Midbrain (tissue), 1 donor: ENCODE results near the gene MPPE1.
"Not testable (repeated sequence)": the region's sequence is repeated elsewhere in the genome, so short reads cannot be mapped to it uniquely, and the experiment has no call there.

Experiments used
- DNase-seq: peaks from one replicate; lab custom pipeline; 2025; lab: John Stamatoyannopoulos, UW

MPPE1 gene

DNA sequence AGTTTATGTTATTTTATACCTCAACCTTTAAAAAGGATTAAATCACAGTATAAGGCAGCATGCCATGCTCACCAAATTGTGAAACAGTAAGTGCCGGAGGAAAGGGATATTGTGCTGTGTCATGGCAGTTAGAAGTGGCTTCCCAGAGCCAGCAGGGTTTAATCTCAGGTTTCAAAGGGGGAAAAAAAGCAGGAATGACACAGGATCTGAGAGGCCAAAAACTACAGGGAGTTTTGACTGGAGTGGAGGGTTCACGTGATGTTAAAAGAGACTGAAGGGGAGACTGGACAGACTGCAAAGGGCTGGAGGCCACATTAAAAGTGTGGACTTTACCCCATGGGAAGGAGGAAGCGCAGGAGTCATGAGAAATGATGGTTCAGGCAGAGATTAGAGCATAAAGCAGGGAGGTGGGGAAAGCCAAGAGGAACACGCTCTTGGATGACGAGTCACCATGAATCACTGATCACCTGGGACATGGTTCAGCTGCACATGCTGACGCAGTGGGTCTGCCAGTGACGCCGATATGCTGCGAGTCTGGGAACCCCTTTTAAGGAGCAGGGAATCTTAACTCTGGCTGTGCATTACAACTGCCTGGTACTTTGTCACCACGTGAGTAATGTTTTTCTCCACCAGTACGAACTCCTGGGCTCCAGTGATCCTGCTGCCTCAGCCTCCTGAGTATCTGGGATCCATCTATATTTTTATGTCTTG is 50.8 kb downstream of the MPPE1 start:
- no peak for DNase-seq

DNA sequence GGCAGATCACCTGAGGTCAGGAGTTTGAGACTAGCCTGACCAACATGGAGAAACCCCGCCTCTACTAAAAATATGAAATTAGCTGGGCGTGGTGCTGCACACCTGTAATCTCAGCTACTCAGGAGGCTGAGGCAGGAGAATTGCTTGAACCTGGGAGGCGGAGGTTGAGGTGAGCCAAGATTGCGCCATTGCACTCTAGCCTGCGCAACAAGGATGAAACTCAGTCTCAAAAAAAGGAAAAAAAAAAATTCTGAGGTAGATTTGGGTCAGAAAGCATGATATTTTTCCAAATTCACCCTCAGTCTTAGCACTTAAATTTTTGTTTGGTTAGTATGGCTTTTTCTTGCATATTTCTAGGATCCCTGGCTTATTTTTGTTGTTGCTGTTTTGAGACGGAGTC is 53.6 kb downstream of the MPPE1 start:
- DNase-seq: not testable (repeated sequence)

DNA sequence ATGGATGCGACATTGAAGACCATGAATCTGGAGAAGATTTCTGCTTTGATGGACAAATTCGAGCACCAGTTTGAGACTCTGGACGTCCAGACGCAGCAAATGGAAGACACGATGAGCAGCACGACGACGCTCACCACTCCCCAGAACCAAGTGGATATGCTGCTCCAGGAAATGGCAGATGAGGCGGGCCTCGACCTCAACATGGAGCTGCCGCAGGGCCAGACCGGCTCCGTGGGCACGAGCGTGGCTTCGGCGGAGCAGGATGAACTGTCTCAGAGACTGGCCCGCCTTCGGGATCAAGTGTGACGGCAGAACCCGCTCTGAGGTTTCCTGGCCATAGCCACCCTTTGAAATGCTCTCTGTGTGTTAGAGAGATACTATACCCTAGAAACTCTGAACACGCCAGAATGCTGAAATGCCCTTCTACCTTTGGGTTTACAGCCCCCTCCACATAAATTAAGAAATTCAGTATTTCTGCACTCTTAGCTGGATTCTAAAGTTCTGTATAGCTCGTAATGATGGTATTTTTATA is 56.2 kb downstream of the MPPE1 start:
- no peak for DNase-seq

DNA sequence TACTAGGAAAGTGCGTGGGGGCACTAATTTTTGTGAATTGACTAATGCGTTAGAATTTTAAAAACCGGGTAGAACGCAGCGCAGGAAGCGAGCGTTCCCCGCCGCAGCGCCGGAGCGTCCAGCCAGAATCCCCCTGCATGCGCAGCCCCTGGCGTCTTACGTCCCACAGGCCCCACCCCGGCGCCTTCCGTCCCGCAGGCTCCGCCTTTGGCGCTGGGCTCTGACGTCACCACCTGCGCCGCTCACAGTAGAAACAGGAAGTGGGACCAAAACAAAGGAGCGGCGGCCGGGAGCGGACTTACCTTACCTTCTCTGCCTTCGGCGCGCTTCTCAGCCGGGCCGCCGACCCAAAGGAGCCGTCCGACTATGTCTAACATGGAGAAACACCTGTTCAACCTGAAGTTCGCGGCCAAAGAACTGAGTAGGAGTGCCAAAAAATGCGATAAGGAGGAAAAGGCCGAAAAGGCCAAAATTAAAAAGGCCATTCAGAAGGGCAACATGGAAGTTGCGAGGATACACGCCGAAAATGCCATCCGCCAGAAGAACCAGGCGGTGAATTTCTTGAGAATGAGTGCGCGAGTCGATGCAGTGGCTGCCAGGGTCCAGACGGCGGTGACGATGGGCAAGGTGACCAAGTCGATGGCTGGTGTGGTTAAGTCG is 56.8 kb downstream of the MPPE1 start, which contains the start of gene CHMP1B:
Gene CHMP1B (plus strand): TSS at position 268 of the 660 bp plus-strand sequence. CDS start 99 bp downstream, at position 367.
- peak; percentile 97 for DNase-seq

DNA sequence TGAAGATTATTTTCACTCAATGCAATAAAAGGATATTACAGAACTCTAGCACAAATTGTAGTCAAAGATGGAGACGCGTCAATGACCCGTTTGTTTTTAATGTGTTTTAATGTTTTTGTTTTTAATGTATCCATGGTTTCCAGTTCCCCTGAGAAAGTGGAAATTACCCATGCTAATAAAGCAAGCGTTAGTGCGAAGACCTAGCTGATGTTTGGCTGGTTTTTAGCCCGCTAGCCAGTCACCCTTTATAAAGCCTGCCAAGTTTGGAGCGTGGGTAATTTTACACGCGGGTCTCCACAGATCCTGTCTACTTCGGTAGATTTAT is 57.3 kb downstream of the MPPE1 start:
- DNase-seq: no peak

DNA sequence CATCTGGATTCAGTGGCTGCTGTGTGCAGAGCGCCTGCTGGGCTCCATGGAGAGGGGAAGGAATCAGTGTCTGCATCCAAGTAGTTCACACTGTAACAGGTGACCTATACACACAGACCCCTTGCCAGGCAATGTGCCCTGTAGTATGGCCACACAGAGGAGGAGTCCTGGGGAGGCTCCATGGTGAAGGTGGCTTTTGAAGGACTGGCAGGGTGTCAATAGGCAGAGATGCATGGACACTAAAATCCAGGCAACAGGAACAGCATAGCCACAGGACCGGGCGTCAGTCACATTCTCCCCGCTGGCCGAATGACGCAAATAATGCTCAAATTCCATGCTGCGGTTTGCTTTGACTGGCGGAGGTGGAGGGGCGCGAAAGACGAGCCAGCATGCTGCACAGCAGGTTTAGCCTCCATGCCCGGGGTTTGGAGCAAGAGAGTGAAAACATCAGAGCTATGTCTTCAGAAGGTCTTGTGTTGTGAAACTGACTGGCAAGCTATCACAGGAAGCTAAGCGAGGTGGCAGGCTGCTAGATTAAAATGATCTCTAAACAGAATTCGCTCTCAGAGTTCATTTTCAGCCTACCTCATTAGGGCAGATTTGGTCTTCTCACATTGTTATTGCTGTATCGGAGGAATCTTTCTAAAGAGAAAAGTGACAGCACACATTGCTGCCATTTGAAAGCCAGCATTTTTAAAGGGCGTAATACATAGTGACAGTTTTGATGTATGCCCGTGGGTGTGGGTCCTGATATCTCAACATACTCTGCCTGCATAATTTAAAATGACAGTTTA is 58.1 kb downstream of the MPPE1 start:
- peak; percentile 63 for DNase-seq

DNA sequence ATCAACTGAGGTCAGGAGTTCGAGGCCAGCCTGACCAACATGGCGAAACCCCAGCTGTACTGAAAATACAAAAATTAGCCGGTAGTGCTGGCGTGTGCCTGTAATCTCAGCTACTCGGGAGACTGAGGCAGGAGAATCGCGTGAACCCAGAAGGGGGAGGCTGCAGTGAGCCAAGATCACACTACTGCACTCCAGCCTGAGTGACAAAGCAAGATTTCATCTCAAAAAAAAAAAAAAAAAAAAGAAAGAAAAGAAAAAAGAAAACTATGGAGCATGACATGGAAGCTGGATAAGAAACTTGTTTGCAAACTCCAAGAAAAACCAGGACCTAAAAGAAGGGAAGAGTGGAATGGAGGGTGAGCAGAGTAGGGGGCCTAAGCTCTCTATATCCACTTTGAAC is 58.8 kb downstream of the MPPE1 start:
- DNase-seq: no peak

DNA sequence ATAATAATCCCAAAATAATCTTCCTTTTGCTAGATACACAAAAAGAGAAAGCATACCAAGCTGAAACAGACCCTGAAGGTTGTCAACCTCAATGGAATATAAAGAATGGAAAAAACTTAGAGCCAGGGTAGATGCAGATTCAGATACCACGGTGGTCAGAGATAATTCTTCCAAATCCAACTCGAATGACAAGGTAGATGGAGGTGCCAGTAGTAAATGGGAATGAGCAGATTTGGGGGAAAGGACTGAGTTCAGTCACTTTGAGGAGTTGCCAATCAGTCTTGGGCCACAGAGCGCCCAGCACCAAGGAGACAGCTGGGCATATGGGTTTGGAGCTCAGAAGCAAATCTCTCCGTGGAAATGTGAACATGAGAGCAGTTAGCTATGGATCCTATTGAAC is 60.3 kb downstream of the MPPE1 start:
- no peak for DNase-seq

DNA sequence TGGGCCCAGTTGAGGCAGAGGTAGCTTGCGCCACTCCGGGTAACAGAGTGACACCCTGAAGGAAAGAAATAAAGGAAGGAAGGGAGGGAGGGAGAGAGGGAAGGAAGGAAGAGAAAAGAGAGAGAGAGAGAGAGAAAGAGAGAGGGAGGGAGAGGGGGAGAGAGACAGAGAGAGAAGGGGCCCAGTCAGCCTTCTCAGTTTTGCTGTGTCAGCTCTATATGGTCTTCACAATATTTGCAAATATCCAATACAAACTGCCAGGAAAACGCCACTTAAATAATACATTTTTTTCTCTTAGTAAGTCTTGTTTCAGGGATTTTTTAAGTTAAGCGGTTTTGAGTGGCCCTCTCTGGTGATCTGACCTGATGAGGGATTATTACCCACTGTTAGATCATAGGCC is 62.5 kb downstream of the MPPE1 start:
- no peak for DNase-seq

DNA sequence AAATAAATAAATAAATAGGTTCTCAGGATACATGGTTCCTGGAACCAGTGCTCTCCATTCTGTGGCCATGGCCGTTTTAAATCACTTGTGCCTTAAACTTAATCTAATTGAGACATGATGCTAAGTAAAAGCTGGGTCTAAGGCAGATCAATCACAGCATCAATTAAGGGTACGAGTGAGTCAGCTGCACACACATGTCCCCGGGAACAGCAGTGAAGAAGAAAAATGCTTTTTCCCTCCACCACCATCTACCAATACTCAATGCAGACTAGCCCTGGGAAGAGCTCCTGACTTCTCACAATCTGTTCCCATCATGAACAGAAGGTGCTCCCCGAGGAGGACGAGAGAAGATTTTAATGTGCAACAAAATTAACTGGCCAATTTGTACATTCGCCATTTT is 63.7 kb downstream of the MPPE1 start:
- DNase-seq: no peak

DNA sequence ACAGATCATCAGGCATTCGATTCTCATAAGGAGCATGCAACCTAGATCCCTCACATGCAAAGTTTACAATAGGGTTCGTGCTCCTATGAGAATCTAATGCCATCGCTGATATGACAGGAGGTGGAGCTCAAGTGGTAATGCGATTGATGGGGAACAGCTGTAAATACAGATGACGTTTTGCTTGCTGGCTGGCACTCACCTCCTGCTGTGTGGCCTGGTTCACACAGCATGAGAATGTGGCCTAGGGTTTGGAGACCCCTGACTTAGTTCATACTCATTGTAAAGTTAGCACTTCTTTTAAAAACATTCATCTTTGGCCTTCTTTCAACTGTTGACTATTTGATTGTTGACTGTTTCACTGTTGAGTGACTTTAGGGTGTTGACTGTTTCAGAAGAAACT is 65.6 kb downstream of the MPPE1 start:
- no peak for DNase-seq

DNA sequence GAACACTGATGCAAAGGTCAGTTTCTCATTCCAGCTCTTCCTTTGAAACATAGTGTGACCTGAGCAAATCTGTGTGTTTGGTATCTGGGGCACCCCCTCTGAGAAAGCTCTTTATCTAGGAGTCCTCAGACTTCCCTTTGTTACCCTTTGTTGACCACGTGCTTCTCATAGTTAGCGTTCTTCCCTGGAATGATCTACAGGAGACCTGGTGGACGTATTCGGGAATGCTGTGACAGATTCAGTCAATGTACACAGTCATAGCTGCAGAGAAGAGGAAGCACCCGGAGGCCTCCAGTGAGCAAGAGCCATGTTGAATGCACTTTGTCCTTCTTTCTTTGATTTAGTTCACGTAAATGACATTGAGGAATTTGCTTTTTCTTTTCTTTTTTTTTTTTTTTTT is 67.6 kb downstream of the MPPE1 start:
- DNase-seq: no peak

DNA sequence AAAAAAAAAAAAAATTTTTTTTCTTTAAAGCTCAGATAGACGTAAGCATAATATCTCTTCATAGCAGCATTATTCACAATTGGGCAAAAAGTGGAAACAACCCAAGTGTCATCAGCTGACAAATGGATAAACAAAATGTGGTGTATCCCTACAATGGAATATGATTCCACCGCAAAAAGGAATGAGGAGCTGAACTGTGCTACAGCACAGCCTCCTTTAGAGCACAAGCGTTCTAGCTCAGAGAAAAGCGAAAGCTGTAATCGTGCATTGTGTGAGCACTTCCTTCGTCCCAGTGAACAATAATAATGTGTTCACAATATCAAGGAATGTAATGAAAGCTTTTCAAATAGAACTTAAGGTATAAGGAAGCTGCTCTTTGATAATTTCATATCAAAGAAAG is 68.6 kb downstream of the MPPE1 start:
- DNase-seq: no peak

DNA sequence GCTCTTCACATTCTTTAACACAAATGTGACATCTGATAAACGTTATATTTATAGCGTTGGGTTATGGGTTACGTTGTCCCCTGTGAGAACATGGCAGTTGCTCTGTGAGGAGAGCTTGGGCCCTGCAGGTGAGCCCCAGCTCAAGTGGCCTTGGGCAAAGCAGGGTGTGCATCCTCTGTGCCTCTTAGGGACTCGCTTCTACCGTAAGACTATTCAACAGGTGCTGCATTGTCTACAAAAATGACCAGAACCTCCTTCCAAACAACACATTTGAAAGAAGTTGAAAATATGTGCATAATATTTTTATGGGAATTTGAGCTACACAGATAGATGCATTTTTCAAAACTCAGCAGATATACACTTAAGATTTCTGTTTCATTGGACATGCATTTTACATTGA is 73.3 kb downstream of the MPPE1 start:
- no peak for DNase-seq
